ENCODE measurements around the gene LRMDA. TPM values are rescaled to one million over a fixed set of nuclear protein-coding genes. Genes with fewer than 3 reads are reported as not detected.
"Not testable (repeated sequence)": the region's sequence is repeated elsewhere in the genome, so short reads cannot be mapped to it uniquely, and the experiment has no call there.

Gene LRMDA
- total RNA-seq, 1 donor from 2014 or later, result not detected

- Mint-ChIP-seq H3K4me3 (no peak overlapping the region), H3K27ac (no peak overlapping the region), H3K36me3 (ENCODE audit: low read depth) (no peaks in the 10 kb centered on the region), H3K27me3 (no peaks in the 10 kb centered on the region), H3K4me1 (no peaks in the 10 kb centered on the region), H3K9me3 (no peaks in the 10 kb centered on the region)
- intact Hi-C loops (cut with micrococcal nuclease), result no loop called here
- DNase-seq, result no peak
These were observed 699.5 kb downstream of the LRMDA start for GRCh38 chr10:76130892-76131291.

GRCh38 chr10:76133597-76134255, 702.3 kb downstream of the LRMDA start:
- H3K27ac Mint-ChIP-seq, result no peak overlapping the region
- H3K4me3 Mint-ChIP-seq, result no peak overlapping the region
- no peak for DNase-seq
- intact Hi-C loops (cut with micrococcal nuclease), result no loop called here
- H3K27me3 Mint-ChIP-seq, result no peaks in the 10 kb centered on the region
- no peaks in the 10 kb centered on the region for H3K4me1 Mint-ChIP-seq
- no peaks in the 10 kb centered on the region for H3K9me3 Mint-ChIP-seq
- H3K36me3 Mint-ChIP-seq (ENCODE audit: low read depth), result no peaks in the 10 kb centered on the region

GRCh38 chr10:76136961-76137360, 705.5 kb downstream of the LRMDA start:
- Mint-ChIP-seq H3K9me3 (no peaks in the 10 kb centered on the region), H3K4me3 (no peak overlapping the region), H3K36me3 (ENCODE audit: low read depth) (no peaks in the 10 kb centered on the region), H3K4me1 (no peaks in the 10 kb centered on the region), H3K27ac (no peak overlapping the region), H3K27me3 (no peaks in the 10 kb centered on the region)
- no peak for DNase-seq
- intact Hi-C loops (cut with micrococcal nuclease), result no loop called here

GRCh38 chr10:76138286-76138685, 706.9 kb downstream of the LRMDA start:
- H3K4me1 Mint-ChIP-seq, result no peaks in the 10 kb centered on the region
- H3K27ac Mint-ChIP-seq, result no peak overlapping the region
- no peak for DNase-seq
- no peaks in the 10 kb centered on the region for H3K9me3 Mint-ChIP-seq
- H3K4me3 Mint-ChIP-seq, result no peak overlapping the region
- intact Hi-C loops (cut with micrococcal nuclease), result no loop called here
- H3K27me3 Mint-ChIP-seq, result no peaks in the 10 kb centered on the region
- H3K36me3 Mint-ChIP-seq (ENCODE audit: low read depth), result no peaks in the 10 kb centered on the region

GRCh38 chr10:76138906-76139305, 707.5 kb downstream of the LRMDA start:
- Mint-ChIP-seq H3K4me3 (no peak overlapping the region), H3K4me1 (no peaks in the 10 kb centered on the region), H3K27me3 (no peaks in the 10 kb centered on the region), H3K36me3 (ENCODE audit: low read depth) (no peaks in the 10 kb centered on the region), H3K27ac (no peak overlapping the region), H3K9me3 (no peaks in the 10 kb centered on the region)
- no peak for DNase-seq
- intact Hi-C loops (cut with micrococcal nuclease), result no loop called here

- H3K4me3 Mint-ChIP-seq, result no peak overlapping the region
- intact Hi-C loops (cut with micrococcal nuclease), result no loop called here
- H3K27me3 Mint-ChIP-seq, result no peaks in the 10 kb centered on the region
- H3K27ac Mint-ChIP-seq, result no peak overlapping the region
- H3K36me3 Mint-ChIP-seq (ENCODE audit: low read depth), result no peaks in the 10 kb centered on the region
- H3K9me3 Mint-ChIP-seq, result no peaks in the 10 kb centered on the region
- H3K4me1 Mint-ChIP-seq, result no peaks in the 10 kb centered on the region
- no peak for DNase-seq
These were observed 708.0 kb downstream of the LRMDA start for GRCh38 chr10:76139431-76139830.

- DNase-seq, result no peak
- intact Hi-C loops (cut with micrococcal nuclease), result no loop called here
- no peak overlapping the region for H3K27ac Mint-ChIP-seq
- H3K4me1 Mint-ChIP-seq, result no peaks in the 10 kb centered on the region
- no peak overlapping the region for H3K4me3 Mint-ChIP-seq
- H3K36me3 Mint-ChIP-seq (ENCODE audit: low read depth), result no peaks in the 10 kb centered on the region
- peaks cover 4% of the 10 kb centered on the region for H3K9me3 Mint-ChIP-seq
- H3K27me3 Mint-ChIP-seq, result no peaks in the 10 kb centered on the region
These were observed 710.0 kb downstream of the LRMDA start for GRCh38 chr10:76141376-76141775.

GRCh38 chr10:76148217-76148616, 716.8 kb downstream of the LRMDA start:
- H3K4me3 Mint-ChIP-seq; intact Hi-C loops (cut with micrococcal nuclease); H3K27ac Mint-ChIP-seq; H3K9me3 Mint-ChIP-seq; H3K27me3 Mint-ChIP-seq; H3K4me1 Mint-ChIP-seq; H3K36me3 Mint-ChIP-seq (ENCODE audit: low read depth); DNase-seq: not testable (repeated sequence)

GRCh38 chr10:76149182-76149581, 717.8 kb downstream of the LRMDA start:
- no peak for DNase-seq
- Mint-ChIP-seq H3K4me1 (no peaks in the 10 kb centered on the region), H3K9me3 (peaks cover 12% of the 10 kb centered on the region), H3K27ac (no peak overlapping the region), H3K4me3 (no peak overlapping the region), H3K36me3 (ENCODE audit: low read depth) (no peaks in the 10 kb centered on the region), H3K27me3 (no peaks in the 10 kb centered on the region)
- intact Hi-C loops (cut with micrococcal nuclease), result no loop called here

- peaks cover 14% of the 10 kb centered on the region for H3K9me3 Mint-ChIP-seq
- no peak overlapping the region for H3K27ac Mint-ChIP-seq
- no peak for DNase-seq
- no peaks in the 10 kb centered on the region for H3K27me3 Mint-ChIP-seq
- no peak overlapping the region for H3K4me3 Mint-ChIP-seq
- H3K4me1 Mint-ChIP-seq, result no peaks in the 10 kb centered on the region
- no peaks in the 10 kb centered on the region for H3K36me3 Mint-ChIP-seq (ENCODE audit: low read depth)
- intact Hi-C loops (cut with micrococcal nuclease), result no loop called here
These were observed 718.2 kb downstream of the LRMDA start for GRCh38 chr10:76149602-76150138.

GRCh38 chr10:76150139-76150875, 718.9 kb downstream of the LRMDA start:
- no peak for DNase-seq
- Mint-ChIP-seq H3K4me3 (no peak overlapping the region), H3K27me3 (no peaks in the 10 kb centered on the region), H3K9me3 (peaks cover 12% of the 10 kb centered on the region), H3K36me3 (ENCODE audit: low read depth) (no peaks in the 10 kb centered on the region), H3K4me1 (no peaks in the 10 kb centered on the region), H3K27ac (no peak overlapping the region)
- intact Hi-C loops (cut with micrococcal nuclease), result no loop called here

- Mint-ChIP-seq H3K27me3 (no peaks in the 10 kb centered on the region), H3K36me3 (ENCODE audit: low read depth) (no peaks in the 10 kb centered on the region), H3K4me1 (no peaks in the 10 kb centered on the region), H3K4me3 (no peak overlapping the region), H3K9me3 (peaks cover 11% of the 10 kb centered on the region), H3K27ac (no peak overlapping the region)
- DNase-seq, result no peak
- intact Hi-C loops (cut with micrococcal nuclease), result no loop called here
These were observed 719.5 kb downstream of the LRMDA start for GRCh38 chr10:76150876-76151288.

GRCh38 chr10:76152186-76152585, 720.8 kb downstream of the LRMDA start:
- intact Hi-C loops (cut with micrococcal nuclease), result no loop called here
- H3K9me3 Mint-ChIP-seq, result peaks cover 11% of the 10 kb centered on the region
- DNase-seq, result no peak
- H3K27me3 Mint-ChIP-seq, result no peaks in the 10 kb centered on the region
- no peaks in the 10 kb centered on the region for H3K36me3 Mint-ChIP-seq (ENCODE audit: low read depth)
- no peaks in the 10 kb centered on the region for H3K4me1 Mint-ChIP-seq
- no peak overlapping the region for H3K27ac Mint-ChIP-seq
- H3K4me3 Mint-ChIP-seq, result no peak overlapping the region

GRCh38 chr10:76155961-76156360, 724.5 kb downstream of the LRMDA start:
- peaks cover 13% of the 10 kb centered on the region for H3K9me3 Mint-ChIP-seq
- H3K4me3 Mint-ChIP-seq, result no peak overlapping the region
- no peaks in the 10 kb centered on the region for H3K36me3 Mint-ChIP-seq (ENCODE audit: low read depth)
- intact Hi-C loops (cut with micrococcal nuclease), result no loop called here
- no peak overlapping the region for H3K27ac Mint-ChIP-seq
- H3K27me3 Mint-ChIP-seq, result no peaks in the 10 kb centered on the region
- DNase-seq, result no peak
- H3K4me1 Mint-ChIP-seq, result no peaks in the 10 kb centered on the region
